Measurements from ENCODE around the gene OR52M1. TPM values are rescaled to one million over a fixed set of nuclear protein-coding genes. Genes with fewer than 3 reads are reported as not detected.

OR52M1 gene
- total RNA-seq, 1 experiment from 2014 or later = not detected

- DNase-seq (ENCODE audit: low spot score) = no peak
Measured at GRCh38 chr11:4565371-4565770, 20.4 kb downstream of the OR52M1 start.

GRCh38 chr11:4569075-4569474 is 24.1 kb downstream of the OR52M1 start:
- no peak for DNase-seq (ENCODE audit: low spot score)

- DNase-seq (ENCODE audit: low spot score) = no peak
Measured at GRCh38 chr11:4576880-4577279, 31.9 kb downstream of the OR52M1 start.

DNA sequence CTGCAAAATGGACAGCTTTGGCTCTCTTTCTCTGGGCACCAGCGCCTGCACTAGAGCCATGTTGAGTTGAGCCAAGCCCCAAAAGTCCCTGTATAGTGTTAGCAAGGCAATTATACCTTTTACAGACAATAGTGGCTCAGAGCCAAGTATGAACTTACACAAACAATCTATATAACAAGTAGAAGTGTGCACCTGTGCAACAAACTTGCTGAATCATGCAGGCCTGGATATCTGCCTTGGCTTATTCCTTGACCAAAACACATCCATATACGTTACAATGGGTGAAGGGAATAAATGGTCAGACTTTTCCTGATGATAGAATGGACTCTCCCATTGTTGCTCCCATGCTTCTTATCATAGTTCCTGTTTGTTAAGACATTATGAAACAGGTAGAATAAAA is 32.8 kb downstream of the OR52M1 start:
- no peak for DNase-seq (ENCODE audit: low spot score)

GRCh38 chr11:4578624-4579023 is 33.6 kb downstream of the OR52M1 start:
- DNase-seq (ENCODE audit: low spot score) = no peak

DNA sequence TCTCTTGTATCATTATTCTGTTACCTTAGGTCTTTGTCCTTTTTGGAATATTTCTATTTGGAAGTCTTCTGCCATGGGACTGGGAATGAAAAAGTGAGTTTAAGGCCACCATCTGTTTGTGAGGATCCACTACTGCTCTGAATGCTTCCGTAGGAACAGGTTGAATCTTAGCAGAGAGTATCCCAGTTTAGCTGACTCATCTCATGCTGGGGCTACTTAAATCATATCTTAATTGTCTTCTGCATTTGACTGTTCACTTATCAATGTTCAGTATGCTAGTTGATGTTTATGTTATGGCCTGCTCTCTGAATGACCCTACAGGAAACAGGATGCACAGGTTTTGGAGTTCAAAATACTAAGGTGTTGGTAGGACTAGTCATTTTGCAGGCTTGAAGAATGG is 35.1 kb downstream of the OR52M1 start:
- DNase-seq (ENCODE audit: low spot score) = no peak

GRCh38 chr11:4581443-4581842 is 36.5 kb downstream of the OR52M1 start, which contains the start of gene OR52I2:
OR52I2 (plus strand) TSS chr11:4581743.
- DNase-seq (ENCODE audit: low spot score) = no peak

- DNase-seq (ENCODE audit: low spot score) = no peak
Measured at GRCh38 chr11:4589017-4589416, 44.0 kb downstream of the OR52M1 start.

DNA sequence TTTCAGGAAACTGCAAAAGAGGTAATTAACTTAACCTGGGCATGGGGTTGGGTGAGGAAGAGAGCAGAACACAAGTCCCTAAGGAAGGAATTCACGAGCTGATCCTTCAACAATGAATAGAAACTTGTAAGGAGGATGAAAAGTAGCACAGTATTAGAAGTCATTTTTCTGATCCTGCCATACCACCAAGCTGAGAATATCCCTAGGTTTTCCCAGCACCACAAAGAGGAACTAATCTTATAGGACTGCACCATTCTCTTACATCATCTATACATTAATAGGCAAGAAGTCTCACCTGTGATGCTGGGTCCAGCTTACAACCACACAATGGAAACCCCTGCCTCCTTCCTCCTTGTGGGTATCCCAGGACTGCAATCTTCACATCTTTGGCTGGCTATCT is 48.7 kb downstream of the OR52M1 start, which contains the start of gene OR52I1:
Gene OR52I1 (plus strand): TSS at position 301 of the 400 bp plus-strand sequence. CDS start 0 bp downstream, at position 301.
- no peak for DNase-seq (ENCODE audit: low spot score)

Other genes with a start within 250 kb of the OR52M1 start
- not detected in 2 replicates for gene OR52B4, start 176.8 kb upstream of the OR52M1 start, total RNA-seq (2014; rRNA removed; shearing (Covaris generic))
- gene TRIM21, start 151.5 kb upstream of the OR52M1 start, total RNA-seq (2014; rRNA removed; shearing (Covaris generic)) = 24.7 and 25.2 TPM in 2 replicates
- not detected in 2 replicates for gene OR52K2, start 95.9 kb upstream of the OR52M1 start, total RNA-seq (2014; rRNA removed; shearing (Covaris generic))
- gene OR52K1, start 62.5 kb upstream of the OR52M1 start, total RNA-seq (2014; rRNA removed; shearing (Covaris generic)) = not detected in 2 replicates
- not detected in 2 replicates for gene OR52I2, start 36.6 kb downstream of the OR52M1 start, total RNA-seq (2014; rRNA removed; shearing (Covaris generic))
- gene OR52I1, start 48.8 kb downstream of the OR52M1 start, total RNA-seq (2014; rRNA removed; shearing (Covaris generic)) = not detected in 2 replicates
- 10.3 and 10.8 TPM in 2 replicates for gene TRIM68, start 63.0 kb downstream of the OR52M1 start, total RNA-seq (2014; rRNA removed; shearing (Covaris generic))
- not detected in 2 replicates for gene OR51D1, start 92.3 kb downstream of the OR52M1 start, total RNA-seq (2014; rRNA removed; shearing (Covaris generic))
- gene OR51E1, start 98.8 kb downstream of the OR52M1 start, total RNA-seq (2014; rRNA removed; shearing (Covaris generic)) = not detected in 2 replicates
- gene OR51E2, start 152.7 kb downstream of the OR52M1 start, total RNA-seq (2014; rRNA removed; shearing (Covaris generic)) = not detected in 2 replicates
- gene MMP26, start 159.6 kb downstream of the OR52M1 start, total RNA-seq (2014; rRNA removed; shearing (Covaris generic)) = not detected in 2 replicates
- not detected in 2 replicates for gene OR51F1, start 224.7 kb downstream of the OR52M1 start, total RNA-seq (2014; rRNA removed; shearing (Covaris generic))

All from A172 (cell line).